GM12878 (cell line): ENCODE data around the gene TYW1B. TPM values are rescaled to one million over a fixed set of nuclear protein-coding genes. Genes with fewer than 3 reads are reported as not detected.
"Not testable (repeated sequence)": the region's sequence is repeated elsewhere in the genome, so short reads cannot be mapped to it uniquely, and the experiment has no call there.

ENCODE experiments used
- ATAC-seq: fragments of 200-7000 bp; cut with Tn5 transposase; 3 replicates; pipeline ENCODE4 v1.9.1; 2020; ENCODE audit warnings: mild to moderate bottlenecking, moderate library complexity
- BruUV-seq: library from RNA; stranded (reverse); fragments of 400-500 nt; replicated peaks from 2 replicates; lab custom pipeline; 2021; lab: Mats Ljungman, UMichigan
- CTCF ChIA-PET: fragments of 300-600 bp; sonication (Branson Sonifier 250); formaldehyde crosslinking; extraction: SDS; loops from one replicate; lab custom pipeline; 2021; ENCODE audit warnings: inconsistent platforms; lab: Yijun Ruan, JAX
- POLR2A ChIA-PET: fragments of 350-600 bp; formaldehyde crosslinking; extraction: SDS; loops from one replicate; lab custom pipeline; 2021; ENCODE audit warnings: inconsistent platforms; lab: Charles Lee
- RAD21 ChIA-PET: fragments of 300-600 bp; sonication (Branson Sonifier 250); formaldehyde crosslinking; loops from one replicate; lab custom pipeline; 2023; ENCODE audit warnings: antibody characterized with exemption; ENCODE audit not compliant: unreplicated experiment; lab: Charles Lee
- SMC1A ChIA-PET: fragments of 300-600 bp; sonication (Branson Sonifier 250); formaldehyde crosslinking; loops from one replicate; lab custom pipeline; 2023; ENCODE audit not compliant: unreplicated experiment, uncharacterized antibody; lab: Charles Lee
- DNase-seq: peaks from one replicate; pipeline ENCODE4 v3.0.0-alpha.2; 2011; ENCODE audit warnings: low read depth, low spot score
- FAIRE-seq: peaks from 3 replicates; lab custom pipeline; 2011; peaks lifted over from hg19 to GRCh38; lab: Jason Lieb, UNC
- H2AFZ ChIP-seq: 2 replicates; pipeline ENCODE4 v1.6.0; 2011; ENCODE audit warnings: low read depth, low read length, control low read depth; ENCODE audit not compliant: control insufficient read depth
- H3K27ac ChIP-seq: 2 replicates; pipeline ENCODE4 v1.5.1; 2011; ENCODE audit warnings: control low read depth; ENCODE audit not compliant: control insufficient read depth, insufficient read depth
- H3K27me3 ChIP-seq, 2 experiments: replicated peaks in 1 of 2; 2 replicates each; pipeline versions ENCODE4 v1.6.0 to v1.6.1; 2011; ENCODE audit warnings: low read length in 1 of 2; ENCODE audit not compliant: control insufficient read depth in 2 of 2, insufficient read depth in 2 of 2
- H3K36me3 ChIP-seq, 2 experiments: 2 replicates each; pipeline ENCODE4 v1.5.1; 2011; ENCODE audit warnings: low read length in 1 of 2; ENCODE audit not compliant: control insufficient read depth in 2 of 2, insufficient read depth in 2 of 2
- H3K4me1 ChIP-seq: 2 replicates; pipeline ENCODE4 v1.6.1; 2011; ENCODE audit warnings: mild to moderate bottlenecking, low read length, moderate library complexity, mixed read lengths; ENCODE audit not compliant: control insufficient read depth, insufficient read depth
- H3K4me2 ChIP-seq: 2 replicates; pipeline ENCODE4 v1.6.0; 2011; ENCODE audit warnings: control low read depth; ENCODE audit not compliant: control insufficient read depth, insufficient read depth
- H3K4me3 ChIP-seq: fragments of 200-600 bp; sonication (generic); 2 replicates; pipeline ENCODE4 v1.5.1; 2016
- H3K79me2 ChIP-seq: 2 replicates; pipeline ENCODE4 v1.6.0; 2011; ENCODE audit warnings: low read length; ENCODE audit not compliant: control insufficient read depth, insufficient read depth
- H3K9ac ChIP-seq: 2 replicates; pipeline ENCODE4 v1.8.0; 2011; ENCODE audit warnings: low read length, control low read depth, mixed read lengths; ENCODE audit not compliant: control insufficient read depth, insufficient read depth
- H3K9me3 ChIP-seq: replicated peaks from 3 replicates; pipeline ENCODE4 v1.5.1; 2011; ENCODE audit warnings: mild to moderate bottlenecking, low read length; ENCODE audit not compliant: control insufficient read depth, insufficient read depth
- H4K20me1 ChIP-seq: 2 replicates; pipeline ENCODE4 v1.6.0; 2011; ENCODE audit not compliant: control insufficient read depth, insufficient read depth
- CBFB ChIP-seq: IDR thresholded peaks from 2 replicates; pipeline ENCODE4 v1.6.1; 2016; ENCODE audit warnings: antibody characterized with exemption, low read depth
- CTCF ChIP-seq, 3 experiments: IDR thresholded peaks in 2 of 3; conservative IDR thresholded peaks in 1 of 3; 2 replicates each; pipeline ENCODE4 v1.5.1; 2011; ENCODE audit warnings: low read depth in 3 of 3, low read length in 3 of 3, mild to moderate bottlenecking in 3 of 3, control low read depth in 2 of 3, moderate library complexity in 2 of 3, inconsistent platforms in 1 of 3, mixed read lengths in 1 of 3; ENCODE audit not compliant: control insufficient read depth in 2 of 3, insufficient read depth in 1 of 3; ENCODE audit errors: extremely low read depth in 1 of 3
- FOS ChIP-seq: IDR thresholded peaks from 3 replicates; pipeline ENCODE4 v1.6.1; 2011; ENCODE audit warnings: borderline replicate concordance; ENCODE audit not compliant: insufficient read length; ENCODE audit errors: extremely low read depth
- IKZF2 ChIP-seq, 2 experiments: fragments of 450-650 bp; IDR thresholded peaks; 2 replicates each; pipeline ENCODE4 v1.6.1; 2017; ENCODE audit warnings: mild to moderate bottlenecking in 2 of 2, moderate library complexity in 2 of 2
- KDM1A ChIP-seq: fragments of 200-600 bp; sonication (generic); IDR thresholded peaks from 2 replicates; pipeline ENCODE4 v1.6.1; 2016; ENCODE audit warnings: borderline replicate concordance
- WGBS: methylation state at CpG from one replicate; pipeline ENCODE4 v1.1.6; 2016; ENCODE audit warnings: low lambda C conversion rate; ENCODE audit not compliant: insufficient replicate concordance, insufficient coverage; ENCODE audit errors: missing lambda C conversion rate; 5-methylcytosine and 5-hydroxymethylcytosine counted together
- in situ Hi-C: fragments of 300-500 bp; cut with MboI; formaldehyde crosslinking; loops from 9 replicates; pipeline ENCODE4 v1.14.3; 2018; ENCODE audit warnings: mixed read lengths
- intact Hi-C: fragments of 100-400 bp; cut with micrococcal nuclease; formaldehyde crosslinking; loops from one replicate; pipeline ENCODE4 v1.14.2; 2022; ENCODE audit not compliant: unreplicated experiment
- polyA plus RNA-seq, 11 experiments: library from polyadenylated mRNA; depleted of rRNA in 4 of 11; unstranded in 6 of 11; stranded (reverse) in 5 of 11; fragments of >200 nt; fragmentation: Nextera tagmentation in 4 of 11; fragmentation: Illumina TruSeq in 1 of 11; extraction: Ambion mirVana in 4 of 11; extraction: Trizol in 1 of 11; gene quantifications; 1 replicate in 1 of 11; 2 replicates in 10 of 11; pipeline versions ENCODE4 v1.2.1 to v1.2.3, GENCODE V29; 2011 to 2016; ENCODE audit warnings: inconsistent platforms in 2 of 11, missing spikeins in 2 of 11, low read depth in 1 of 11
- total RNA-seq, 4 experiments: library from RNA; depleted of rRNA in 3 of 4; stranded (reverse); fragments of >200 nt in 3 of 4; fragmentation: Illumina TruSeq in 1 of 4; extraction: Trizol in 1 of 4; gene quantifications; 2 replicates each; pipeline versions ENCODE4 v1.2.1 to v1.2.3, GENCODE V29; 2013 to 2021
- TF ChIP-seq, protein P1 (sequence below): fragments of 450-650 bp; IDR thresholded peaks from 2 replicates; pipeline ENCODE4 v1.6.1; 2018; ENCODE audit warnings: borderline replicate concordance, mild to moderate bottlenecking; ENCODE audit not compliant: partially characterized antibody

TYW1B gene
- total and polyA plus RNA-seq, 10 of the 15 experiments (the other 5 are each of a cell fraction or from before 2014, with no cell fraction given) = 3.5 to 6.6 (median 5.3) TPM

GRCh38 chr7:72751378-72751777, 76.6 kb downstream of the TYW1B start:
- H2AFZ ChIP-seq = no peak overlapping the region
- no TSS peak for BruUV-seq
- no peaks in the 10 kb centered on the region; a peak in 1 of 4 replicates for H3K36me3 ChIP-seq
- intact Hi-C loops (no loop called here), in situ Hi-C loops (no loop called here)
- no peak for FAIRE-seq
- H3K27me3 ChIP-seq = no peaks in the 10 kb centered on the region
- ATAC-seq = no peak
- no peaks in the 10 kb centered on the region for H3K9me3 ChIP-seq
- ChIA-PET POLR2A (no interaction called here), CTCF (interaction anchor here (0.6 kb wide), 1 partner anchor 19 kb away, joined by 3 read pairs; no protein-coding TSS in a partner anchor), RAD21 (no interaction called here), SMC1A (no interaction called here)
- H3K4me1 ChIP-seq = no peaks in the 10 kb centered on the region
- no peaks in the 10 kb centered on the region for H4K20me1 ChIP-seq
- H3K4me2 ChIP-seq = no peak overlapping the region
- H3K27ac ChIP-seq = no peak overlapping the region
- H3K9ac ChIP-seq = no peak overlapping the region
- no peak for DNase-seq
- H3K79me2 ChIP-seq = no peaks in the 10 kb centered on the region
- WGBS = 89% methylated on average over 2 of the region's 2 CpGs
- H3K4me3 ChIP-seq = no peak overlapping the region
- no peak for TF ChIP-seq IKZF2 (IDR thresholded peaks at IDR 0.05)
- no peak for TF ChIP-seq KDM1A
- no peak for TF ChIP-seq FOS
- no peak for TF ChIP-seq CTCF (IDR thresholded peaks at IDR 0.05 in 2 of 3, conservative IDR thresholded peaks at IDR 0.05 in 1 of 3; ENCODE audit: control insufficient read depth in 2 of 3, extremely low read depth in 1 of 3, insufficient read depth in 1 of 3, low read depth in 3 of 3, low read length in 3 of 3)
- TF ChIP-seq CBFB = no peak
- TF ChIP-seq, protein P1, sequence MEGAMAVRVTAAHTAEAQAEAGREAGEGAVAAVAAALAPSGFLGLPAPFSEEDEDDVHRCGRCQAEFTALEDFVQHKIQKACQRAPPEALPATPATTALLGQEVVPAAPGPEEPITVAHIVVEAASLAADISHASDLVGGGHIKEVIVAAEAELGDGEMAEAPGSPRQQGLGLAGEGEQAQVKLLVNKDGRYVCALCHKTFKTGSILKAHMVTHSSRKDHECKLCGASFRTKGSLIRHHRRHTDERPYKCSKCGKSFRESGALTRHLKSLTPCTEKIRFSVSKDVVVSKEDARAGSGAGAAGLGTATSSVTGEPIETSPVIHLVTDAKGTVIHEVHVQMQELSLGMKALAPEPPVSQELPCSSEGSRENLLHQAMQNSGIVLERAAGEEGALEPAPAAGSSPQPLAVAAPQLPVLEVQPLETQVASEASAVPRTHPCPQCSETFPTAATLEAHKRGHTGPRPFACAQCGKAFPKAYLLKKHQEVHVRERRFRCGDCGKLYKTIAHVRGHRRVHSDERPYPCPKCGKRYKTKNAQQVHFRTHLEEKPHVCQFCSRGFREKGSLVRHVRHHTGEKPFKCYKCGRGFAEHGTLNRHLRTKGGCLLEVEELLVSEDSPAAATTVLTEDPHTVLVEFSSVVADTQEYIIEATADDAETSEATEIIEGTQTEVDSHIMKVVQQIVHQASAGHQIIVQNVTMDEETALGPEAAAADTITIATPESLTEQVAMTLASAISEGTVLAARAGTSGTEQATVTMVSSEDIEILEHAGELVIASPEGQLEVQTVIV = no peak

GRCh38 chr7:72748649-72749048, 79.4 kb downstream of the TYW1B start:
- H3K4me1 ChIP-seq, H3K79me2 ChIP-seq, RAD21 ChIA-PET, POLR2A ChIA-PET, H4K20me1 ChIP-seq, DNase-seq, H2AFZ ChIP-seq, BruUV-seq, H3K4me2 ChIP-seq, SMC1A ChIA-PET, intact Hi-C loops, in situ Hi-C loops, H3K9ac ChIP-seq, H3K36me3 ChIP-seq, FAIRE-seq, H3K27ac ChIP-seq, H3K9me3 ChIP-seq, H3K4me3 ChIP-seq, H3K27me3 ChIP-seq, CTCF ChIA-PET, ATAC-seq: not testable (repeated sequence)
